DMS 273 (cell line): Measurements from ENCODE around the gene AMTN.
"Not testable (repeated sequence)": the region's sequence is repeated elsewhere in the genome, so short reads cannot be mapped to it uniquely, and the experiment has no call there.

Experiments
- DNase-seq: peaks from one replicate; lab custom pipeline; 2025; ENCODE audit not compliant: unreplicated experiment; lab: John Stamatoyannopoulos, UW

Gene AMTN, protein sequence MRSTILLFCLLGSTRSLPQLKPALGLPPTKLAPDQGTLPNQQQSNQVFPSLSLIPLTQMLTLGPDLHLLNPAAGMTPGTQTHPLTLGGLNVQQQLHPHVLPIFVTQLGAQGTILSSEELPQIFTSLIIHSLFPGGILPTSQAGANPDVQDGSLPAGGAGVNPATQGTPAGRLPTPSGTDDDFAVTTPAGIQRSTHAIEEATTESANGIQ

GRCh38 chr4:70518269-70518668 lies at the start of gene AMTN:
Gene AMTN, plus strand, starts transcription at chr4:70518569. Its CDS starts 209 bp downstream, at chr4:70518778.
- no peak for DNase-seq

DNA sequence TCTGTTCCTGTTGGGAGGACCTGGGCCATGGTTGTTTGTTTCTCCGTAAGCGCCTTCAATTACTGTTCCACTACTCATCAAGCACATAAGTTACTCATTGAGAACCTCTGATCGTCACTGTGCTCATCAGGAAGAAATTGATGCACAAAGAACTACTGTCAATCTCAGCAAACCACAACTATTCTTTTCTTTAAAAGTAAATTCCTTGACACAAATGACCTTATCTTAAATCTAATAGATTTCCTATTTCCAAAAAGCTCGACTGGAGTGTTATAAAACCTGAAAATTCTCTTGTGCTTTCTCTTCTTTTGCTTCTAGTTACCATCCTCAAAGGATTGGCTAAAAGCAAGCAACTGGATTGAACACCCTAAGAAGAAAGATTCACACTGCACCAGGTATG lies 46.5 kb upstream of the AMTN start, which contains the start of gene MUC7:
Gene MUC7 (plus strand): TSS at position 301 of the 400 bp plus-strand sequence. CDS start 1,825 bp downstream, outside the sequence.
- no peak for DNase-seq

DNA sequence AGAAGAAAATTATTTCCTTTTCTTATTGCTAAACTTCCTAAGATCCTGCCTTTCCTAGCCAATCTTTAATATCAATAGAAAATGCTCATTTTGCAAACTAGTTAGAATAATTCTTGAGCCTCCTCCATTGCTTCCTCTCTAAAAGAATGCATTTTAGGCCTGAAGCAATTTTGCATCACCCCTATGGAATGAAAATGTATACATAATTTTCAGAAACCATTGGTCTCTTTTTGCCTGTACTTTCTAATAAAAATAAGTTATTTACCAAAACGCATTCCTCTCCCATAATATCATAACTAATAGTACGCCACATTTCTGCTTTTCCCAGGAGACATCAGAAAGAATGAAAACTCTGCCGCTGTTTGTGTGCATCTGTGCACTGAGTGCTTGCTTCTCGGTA lies 44.7 kb upstream of the AMTN start:
- no peak for DNase-seq

DNA sequence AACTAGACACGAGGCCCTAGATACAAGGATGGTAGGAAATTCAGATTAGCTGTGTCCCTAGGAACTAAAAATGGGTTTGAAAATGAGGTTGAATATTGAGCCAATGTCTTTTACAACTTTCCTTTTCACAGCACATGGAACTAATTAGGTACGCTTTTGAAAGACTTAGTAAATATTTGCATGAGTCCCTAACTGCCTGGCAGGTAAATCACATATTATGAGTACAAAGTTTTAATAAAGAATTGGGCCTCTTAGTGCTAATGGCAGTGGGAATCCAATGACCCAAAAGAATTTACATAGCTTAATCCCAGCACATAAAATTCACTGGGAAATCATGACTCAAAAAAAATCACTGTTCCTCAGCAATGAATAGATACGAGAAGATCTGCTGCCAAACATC lies 29.6 kb upstream of the AMTN start:
- DNase-seq = no peak

DNA sequence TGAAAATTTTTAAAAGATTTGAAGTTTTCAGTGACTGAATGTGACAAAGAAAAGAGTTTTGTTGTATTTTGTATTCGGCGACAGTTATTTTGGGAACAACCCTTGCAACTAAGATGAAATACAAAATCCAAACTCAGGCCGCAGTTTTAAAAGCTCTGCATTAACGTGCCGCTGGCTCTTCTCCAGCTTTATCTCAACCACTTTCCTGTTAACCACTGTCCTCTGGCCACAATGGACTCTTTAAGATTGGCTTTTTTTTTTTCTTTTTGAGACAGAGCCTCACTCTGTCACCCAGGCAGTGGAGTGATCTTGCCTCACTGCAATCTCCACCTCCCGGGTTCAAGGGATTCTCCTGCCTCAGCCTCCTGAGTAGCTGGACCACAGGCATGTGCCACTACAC lies 22.1 kb upstream of the AMTN start:
- DNase-seq = no peak

DNA sequence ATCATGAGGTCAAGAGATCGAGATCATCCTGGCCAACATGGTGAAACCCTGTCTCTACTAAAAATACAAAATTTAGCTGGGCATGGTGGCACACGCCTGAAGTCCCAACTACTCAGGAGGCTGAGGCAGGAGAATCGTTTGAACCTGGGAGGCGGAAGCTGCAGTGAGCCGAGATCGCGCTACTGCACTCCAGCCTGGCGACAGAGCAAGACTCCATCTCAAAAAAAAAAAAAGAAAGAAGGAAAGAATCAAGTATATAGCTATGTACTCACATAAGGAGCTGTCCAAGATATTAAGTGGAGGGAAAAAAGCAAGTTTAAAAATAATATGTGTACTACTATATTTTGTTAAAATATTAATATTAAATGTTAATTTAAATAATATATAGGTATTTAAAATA lies 16.5 kb upstream of the AMTN start:
- not testable (repeated sequence) for DNase-seq

DNA sequence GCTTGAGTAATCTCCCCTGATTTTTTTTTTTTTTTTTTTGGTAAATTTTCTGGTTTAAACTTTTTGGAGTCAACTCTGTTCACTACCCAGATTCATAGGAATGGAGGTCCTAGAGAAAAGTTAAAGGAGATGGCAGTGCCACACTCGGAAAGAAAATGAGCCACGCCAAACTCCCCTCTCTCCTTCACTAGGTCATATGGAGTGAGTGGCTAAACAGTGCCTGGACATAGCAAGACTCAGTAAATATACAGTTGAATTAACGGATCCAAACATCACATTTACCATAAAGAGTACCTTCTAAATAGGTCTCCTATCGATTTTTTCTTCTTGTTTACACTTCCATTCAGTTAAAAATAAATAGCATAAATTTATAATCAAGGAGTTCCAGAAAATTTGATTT lies 13.6 kb upstream of the AMTN start:
- no peak for DNase-seq

DNA sequence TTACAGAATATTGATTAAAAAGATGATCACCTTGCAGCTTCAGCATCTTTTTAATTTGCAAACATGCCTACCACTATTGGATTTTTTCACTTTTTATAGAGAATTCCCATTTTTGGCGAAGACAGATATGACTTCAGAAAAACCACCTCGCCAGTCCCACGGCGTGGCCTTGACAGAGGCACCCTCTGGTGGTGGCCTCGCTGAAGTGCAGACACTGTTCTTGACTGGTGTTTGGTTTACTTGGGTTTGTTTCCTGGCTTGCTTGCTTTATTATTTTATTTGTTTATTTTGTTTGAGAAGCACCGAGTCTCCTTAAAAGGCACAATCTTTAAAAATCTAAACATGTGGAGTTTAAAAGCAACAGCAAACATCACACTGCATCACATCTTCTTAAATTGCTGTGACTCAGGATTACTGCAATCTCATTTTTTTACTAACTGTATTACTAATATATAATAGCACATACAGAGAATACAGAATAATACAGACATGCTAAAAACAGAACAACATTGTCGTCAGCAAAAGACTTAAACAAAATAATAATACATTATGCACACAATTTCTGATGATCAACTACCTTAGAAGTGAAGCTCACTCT lies 13.1 kb upstream of the AMTN start:
- DNase-seq = peak; percentile 57

DNA sequence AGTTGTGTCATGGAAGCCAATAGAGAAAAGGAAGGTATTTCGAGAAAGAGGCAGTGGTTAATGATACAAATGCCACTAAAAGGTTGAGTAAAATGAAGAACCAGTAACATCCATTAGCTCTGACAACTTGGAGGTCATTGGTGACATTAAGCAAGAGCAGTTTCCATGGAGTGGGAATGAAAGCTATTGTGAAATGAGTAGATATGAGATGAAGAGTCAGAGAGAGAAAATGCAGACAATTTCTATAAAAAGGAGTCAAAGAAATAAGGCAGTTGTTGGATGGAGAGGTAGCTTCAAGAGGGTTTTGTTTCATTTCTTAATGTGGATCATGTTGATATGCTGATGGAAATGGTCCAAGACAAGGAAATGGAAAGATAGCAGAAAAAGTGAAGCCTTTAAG lies 9.6 kb upstream of the AMTN start:
- no peak for DNase-seq

- DNase-seq = no peak
Measured at GRCh38 chr4:70511365-70511764, 7.0 kb upstream of the AMTN start.

DNA sequence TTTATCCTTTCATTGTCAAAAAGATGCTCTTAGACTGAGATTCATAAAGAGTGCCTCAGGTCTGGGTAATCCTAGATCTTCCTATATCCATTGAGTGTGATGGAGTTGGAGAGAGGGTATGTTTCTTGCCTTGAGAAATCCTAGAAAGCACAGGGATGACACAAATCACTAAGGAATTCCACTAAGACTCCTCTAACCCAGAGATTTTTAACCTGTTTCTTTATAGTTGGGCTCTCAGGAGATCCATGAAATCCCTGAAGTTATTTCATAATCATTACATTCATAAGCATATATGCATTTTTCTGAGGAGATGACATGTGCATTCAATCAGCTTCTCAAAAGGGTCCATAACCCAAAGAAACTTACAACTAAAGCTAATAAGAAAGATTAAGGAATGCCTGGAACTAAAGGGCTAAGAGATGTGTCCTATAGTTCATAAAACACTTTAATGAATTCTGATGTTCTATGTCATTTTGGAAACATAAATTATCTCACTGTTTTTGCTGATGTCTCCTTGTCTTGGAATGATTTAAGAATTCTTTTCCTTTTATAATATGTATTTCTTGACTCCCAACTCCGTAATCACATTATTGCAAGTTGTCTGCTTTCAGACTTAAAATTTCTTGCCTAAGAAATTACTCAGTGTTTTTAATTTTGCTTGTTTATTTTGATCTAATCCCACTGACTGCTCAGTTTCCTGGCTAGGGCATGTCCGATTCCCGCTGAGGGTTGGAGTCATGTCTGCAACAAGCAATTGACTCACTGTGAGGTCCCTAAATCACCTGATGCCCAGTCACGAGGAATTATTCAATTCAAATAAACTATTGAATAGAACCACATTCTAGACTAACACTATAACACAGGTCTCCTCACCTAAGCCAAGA lies 2.8 kb upstream of the AMTN start:
- no peak for DNase-seq

- no peak for DNase-seq
Measured at GRCh38 chr4:70518716-70519115, 347 bp downstream of the AMTN start.

- DNase-seq = no peak
Measured at GRCh38 chr4:70522626-70523025, 4.3 kb downstream of the AMTN start.

DNA sequence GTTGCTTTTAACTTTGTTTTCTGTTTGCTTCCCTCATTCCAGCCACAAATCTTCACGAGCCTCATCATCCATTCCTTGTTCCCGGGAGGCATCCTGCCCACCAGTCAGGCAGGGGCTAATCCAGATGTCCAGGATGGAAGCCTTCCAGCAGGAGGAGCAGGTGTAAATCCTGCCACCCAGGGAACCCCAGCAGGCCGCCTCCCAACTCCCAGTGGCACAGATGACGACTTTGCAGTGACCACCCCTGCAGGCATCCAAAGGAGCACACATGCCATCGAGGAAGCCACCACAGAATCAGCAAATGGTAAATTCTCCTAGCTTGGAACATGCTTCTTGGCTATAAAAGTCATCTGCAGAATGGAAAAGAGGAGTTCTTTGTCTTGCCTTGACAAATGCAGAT lies 12.6 kb downstream of the AMTN start:
- DNase-seq = no peak

- peak; percentile 16 for DNase-seq
Measured at GRCh38 chr4:70531981-70532380, 13.6 kb downstream of the AMTN start.

DNA sequence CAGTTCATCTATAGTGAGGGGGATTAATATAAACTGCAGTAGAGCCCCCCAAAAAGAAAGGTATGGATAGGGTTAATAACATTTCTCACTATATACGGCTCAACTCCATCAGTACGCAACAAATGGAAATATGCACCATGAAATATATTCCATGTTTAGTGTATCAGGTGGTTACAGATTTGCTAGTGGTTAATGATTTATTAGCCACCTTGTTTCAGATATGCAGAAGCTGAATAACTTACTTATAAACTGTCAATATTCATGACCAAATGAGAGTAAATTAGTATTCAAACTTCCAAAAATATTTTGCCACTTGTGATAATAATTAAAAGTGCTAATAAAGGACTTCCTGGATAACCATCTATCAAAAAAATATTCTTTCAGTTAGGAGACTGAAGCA lies 14.8 kb downstream of the AMTN start:
- DNase-seq = no peak

DNA sequence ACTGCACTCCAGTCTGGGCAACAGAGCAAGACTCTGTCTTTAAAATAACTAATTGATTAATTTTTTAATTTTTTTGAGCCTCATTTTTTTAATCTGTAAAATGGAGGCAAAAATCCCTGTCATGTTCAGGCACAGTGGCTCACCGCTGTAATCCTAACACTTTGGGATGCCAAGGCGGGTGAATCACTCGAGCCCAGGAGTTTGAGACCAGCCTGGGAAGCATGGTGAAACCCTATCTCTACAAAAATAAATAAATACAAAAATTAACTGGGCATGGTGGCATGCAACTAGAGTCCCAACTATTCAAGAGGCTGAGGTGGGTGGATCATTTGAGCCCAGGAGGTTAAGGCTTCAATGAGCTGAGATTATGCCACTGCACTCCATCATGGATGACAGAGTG lies 15.4 kb downstream of the AMTN start:
- no peak for DNase-seq

DNA sequence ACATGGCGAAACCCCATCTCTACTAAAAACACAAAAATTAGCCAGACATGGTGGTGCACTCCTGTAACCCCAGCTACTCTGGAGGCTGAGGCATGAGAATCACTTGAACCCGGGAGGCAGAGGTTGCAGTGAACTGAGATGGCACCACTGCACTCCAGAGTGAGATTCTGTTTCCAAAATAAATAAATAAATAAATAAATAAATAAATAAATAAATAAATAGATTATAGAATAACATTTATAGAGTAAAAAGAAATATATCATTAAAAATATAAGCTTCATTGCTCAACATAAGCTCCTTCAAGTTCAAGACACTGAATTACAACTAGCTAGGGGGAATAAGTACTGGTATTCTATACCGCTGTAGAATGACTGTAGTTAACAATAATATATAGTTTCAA lies 16.5 kb downstream of the AMTN start:
- not testable (repeated sequence) for DNase-seq

DNA sequence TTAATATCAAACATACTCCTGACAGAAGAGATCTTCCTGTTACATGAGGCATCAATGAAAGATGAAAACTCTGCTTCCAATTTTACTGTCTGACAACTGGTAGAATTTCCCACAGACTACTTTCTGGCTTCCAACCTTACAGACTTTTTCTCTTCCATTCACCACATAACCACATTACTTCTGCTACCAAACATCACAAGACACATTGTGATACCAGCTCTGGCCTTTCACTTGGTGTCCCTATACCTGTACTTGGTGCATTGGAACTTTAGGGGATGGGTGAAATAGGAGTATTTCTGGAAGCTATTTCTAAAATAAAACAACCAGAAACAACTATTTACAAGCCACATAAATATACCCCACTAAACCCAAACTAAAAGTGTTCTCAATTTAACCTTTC lies 20.5 kb downstream of the AMTN start:
- no peak for DNase-seq

DNA sequence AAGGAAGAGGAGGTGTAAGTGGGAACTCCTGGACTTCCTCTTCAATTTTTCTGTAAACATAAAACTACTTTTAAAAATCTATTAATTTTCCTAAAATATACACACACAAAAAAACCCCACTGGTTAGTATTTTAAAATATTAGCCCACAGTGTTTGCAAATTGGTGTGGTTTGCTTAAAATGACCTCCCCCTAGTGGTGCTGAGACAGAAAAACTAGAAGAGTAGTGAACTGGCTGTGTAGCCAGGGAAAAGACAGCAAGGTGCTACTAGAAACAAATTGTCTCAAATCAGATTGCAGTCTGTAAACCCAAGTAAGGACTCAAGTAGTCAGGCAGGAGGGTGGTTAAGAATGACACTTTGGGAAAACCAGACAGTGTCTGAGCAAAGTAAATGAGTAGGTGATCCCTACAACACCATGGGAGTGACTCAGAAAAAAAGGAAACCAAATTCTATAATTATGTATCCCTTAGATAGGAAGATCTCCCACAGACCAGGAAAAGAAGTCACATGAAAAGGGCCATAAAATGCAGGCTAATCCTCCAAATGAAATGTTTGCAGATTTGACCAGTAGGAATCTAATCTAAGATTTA lies 26.0 kb downstream of the AMTN start:
- peak; percentile 17 for DNase-seq

DNA sequence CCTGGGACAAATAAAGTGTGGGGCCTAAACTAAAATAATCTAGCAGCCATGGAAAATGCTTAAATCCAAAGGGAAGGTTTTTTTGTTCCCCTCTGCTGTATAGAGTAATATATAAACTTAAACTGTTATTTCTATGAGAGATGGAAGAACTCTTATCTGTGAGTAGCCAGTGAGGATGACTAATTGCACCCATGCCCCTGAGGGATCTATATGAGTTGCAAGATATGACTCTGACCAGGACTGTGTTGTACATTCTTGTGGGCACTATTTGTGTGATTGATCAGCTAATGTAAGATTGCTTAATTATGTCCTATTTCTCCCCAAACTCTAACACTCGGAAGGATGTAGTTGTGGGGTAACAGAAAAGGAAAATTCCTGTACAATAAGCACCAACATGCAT lies 38.5 kb downstream of the AMTN start:
- no peak for DNase-seq
